Measurements from ENCODE around the gene TRIM50.
"Not testable (repeated sequence)": the region's sequence is repeated elsewhere in the genome, so short reads cannot be mapped to it uniquely, and the experiment has no call there.

Gene TRIM50

GRCh38 chr7:73349763-73350162 lies 21.9 kb upstream of the TRIM50 start:
- DNase-seq = no peak

- no peak for DNase-seq
These were observed 18.1 kb upstream of the TRIM50 start for GRCh38 chr7:73345951-73346350.

GRCh38 chr7:73345538-73345937 lies 17.7 kb upstream of the TRIM50 start:
- DNase-seq = no peak

- no peak for DNase-seq
These were observed 15.9 kb upstream of the TRIM50 start for GRCh38 chr7:73343671-73344380.

GRCh38 chr7:73342645-73343044 lies 14.8 kb upstream of the TRIM50 start:
- DNase-seq = no peak

- no peak for DNase-seq
These were observed 14.0 kb upstream of the TRIM50 start for GRCh38 chr7:73341877-73342276.

- DNase-seq = no peak
These were observed 12.6 kb upstream of the TRIM50 start for GRCh38 chr7:73340514-73340913.

GRCh38 chr7:73338321-73338720 lies 10.4 kb upstream of the TRIM50 start:
- DNase-seq = no peak

- no peak for DNase-seq
These were observed 4.6 kb upstream of the TRIM50 start for GRCh38 chr7:73332447-73332846.

- no peak for DNase-seq
These were observed 2.9 kb upstream of the TRIM50 start for GRCh38 chr7:73330772-73331171.

- no peak for DNase-seq
These were observed 2.1 kb upstream of the TRIM50 start for GRCh38 chr7:73329861-73330581.

GRCh38 chr7:73328696-73329095 lies 814 bp upstream of the TRIM50 start:
- DNase-seq = no peak

- DNase-seq = not testable (repeated sequence)
These were observed 433 bp downstream of the TRIM50 start for GRCh38 chr7:73327449-73327848.

GRCh38 chr7:73325424-73325823 lies 2.5 kb downstream of the TRIM50 start:
- not testable (repeated sequence) for DNase-seq

GRCh38 chr7:73324081-73324845 lies 3.6 kb downstream of the TRIM50 start:
- DNase-seq = peak in 4 of 5 experiments; percentile 8 to 58 (median 22)

- DNase-seq = not testable (repeated sequence)
These were observed 4.3 kb downstream of the TRIM50 start for GRCh38 chr7:73323434-73324080.

- not testable (repeated sequence) for DNase-seq
These were observed 7.9 kb downstream of the TRIM50 start for GRCh38 chr7:73320009-73320408.

GRCh38 chr7:73319541-73319940 lies 8.3 kb downstream of the TRIM50 start:
- not testable (repeated sequence) for DNase-seq

- not testable (repeated sequence) for DNase-seq
These were observed 9.2 kb downstream of the TRIM50 start for GRCh38 chr7:73318656-73319204.

GRCh38 chr7:73316521-73316920 lies 11.4 kb downstream of the TRIM50 start:
- no peak for DNase-seq

GRCh38 chr7:73314271-73314670 lies 13.6 kb downstream of the TRIM50 start:
- DNase-seq = no peak

- DNase-seq = no peak
These were observed 14.4 kb downstream of the TRIM50 start for GRCh38 chr7:73313521-73313906.
